DND-41 (cell line): ENCODE measurements around the gene SLC4A7.

Experiments used
- ATAC-seq: fragments of 200-7000 bp; cut with Tn5 transposase; 3 replicates; pipeline ENCODE4 v1.9.1; 2021; ENCODE audit warnings: low read depth; ENCODE audit not compliant: insufficient read depth
- DNase-seq: peaks from one replicate; pipeline ENCODE4 v3.0.0-alpha.2; 2020
- H2AFZ ChIP-seq: 2 replicates; pipeline ENCODE4 v1.6.0; 2012; ENCODE audit warnings: low read depth, low read length
- H3K27ac ChIP-seq: 2 replicates; pipeline ENCODE4 v1.5.1; 2012; ENCODE audit warnings: low read length, inconsistent platforms
- H3K27me3 ChIP-seq: fragments of 200-600 bp; sonication (generic); 2 replicates; pipeline ENCODE4 v1.6.0; 2012; ENCODE audit warnings: low read length, mild to moderate bottlenecking, inconsistent platforms; ENCODE audit not compliant: insufficient read depth, poor library complexity
- H3K36me3 ChIP-seq: 2 replicates; pipeline ENCODE4 v1.5.1; 2012; ENCODE audit warnings: low read length, inconsistent platforms; ENCODE audit not compliant: insufficient read depth
- H3K4me1 ChIP-seq: 2 replicates; pipeline ENCODE4 v1.5.1; 2012; ENCODE audit warnings: mild to moderate bottlenecking, low read length; ENCODE audit not compliant: insufficient read depth
- H3K4me2 ChIP-seq: 2 replicates; pipeline ENCODE4 v1.6.0; 2012; ENCODE audit warnings: mild to moderate bottlenecking, moderate library complexity, low read length, inconsistent platforms; ENCODE audit not compliant: insufficient read depth
- H3K4me3 ChIP-seq, 2 experiments: fragments of 200-600 bp in 1 of 2; shearing (Covaris generic) in 1 of 2; 2 replicates each; pipeline ENCODE4 v1.5.1; 2012 to 2016; ENCODE audit warnings: inconsistent platforms in 2 of 2, low read length in 2 of 2, mild to moderate bottlenecking in 2 of 2, low read depth in 1 of 2, moderate library complexity in 1 of 2
- H3K79me2 ChIP-seq: 2 replicates; pipeline ENCODE4 v1.6.0; 2012; ENCODE audit warnings: low read length, inconsistent platforms; ENCODE audit not compliant: insufficient read depth
- H3K9ac ChIP-seq: 2 replicates; pipeline ENCODE4 v1.6.0; 2012; ENCODE audit warnings: low read depth, mild to moderate bottlenecking, inconsistent platforms, low read length, moderate library complexity
- H3K9me3 ChIP-seq: 2 replicates; pipeline ENCODE4 v1.5.1; 2012; ENCODE audit warnings: low read length, moderate library complexity, mild to moderate bottlenecking, inconsistent platforms; ENCODE audit not compliant: insufficient read depth, severe bottlenecking
- H4K20me1 ChIP-seq: 2 replicates; pipeline ENCODE4 v1.6.0; 2012; ENCODE audit warnings: low read length; ENCODE audit not compliant: insufficient read depth
- CTCF ChIP-seq: IDR thresholded peaks from 2 replicates; pipeline ENCODE4 v1.5.1; 2012; ENCODE audit warnings: borderline replicate concordance, low read length, moderate library complexity, mild to moderate bottlenecking; ENCODE audit not compliant: poor library complexity, severe bottlenecking; ENCODE audit errors: extremely low read depth
- EZH2 ChIP-seq: IDR thresholded peaks from 3 replicates; pipeline ENCODE4 v1.6.1; 2012; ENCODE audit warnings: borderline replicate concordance, low read depth, mild to moderate bottlenecking, moderate library complexity, low read length, inconsistent platforms; ENCODE audit not compliant: severe bottlenecking

Gene SLC4A7

GRCh38 chr3:27345959-27346865, 138.0 kb downstream of the SLC4A7 start:
- no peak for ATAC-seq
- Histone ChIP-seq H3K4me1 (peaks cover 16% of the 10 kb centered on the region), H2AFZ (no peak overlapping the region), H3K4me2 (no peak overlapping the region), H4K20me1 (no peaks in the 10 kb centered on the region), H3K79me2 (no peaks in the 10 kb centered on the region), H3K27me3 (no peaks in the 10 kb centered on the region), H3K4me3 (no peak overlapping the region), H3K27ac (no peak overlapping the region), H3K36me3 (no peaks in the 10 kb centered on the region), H3K9ac (no peak overlapping the region), H3K9me3 (no peaks in the 10 kb centered on the region)
- no peak for TF ChIP-seq CTCF
- no peak for TF ChIP-seq EZH2
- DNase-seq, result no peak

- peak; percentile 60 for DNase-seq
- Histone ChIP-seq H3K27me3 (no peaks in the 10 kb centered on the region), H3K4me2 (no peak overlapping the region), H3K4me3 (no peak overlapping the region), H4K20me1 (no peaks in the 10 kb centered on the region), H3K36me3 (no peaks in the 10 kb centered on the region), H3K4me1 (peaks cover 16% of the 10 kb centered on the region), H2AFZ (no peak overlapping the region), H3K27ac (no peak overlapping the region), H3K79me2 (no peaks in the 10 kb centered on the region), H3K9me3 (no peaks in the 10 kb centered on the region), H3K9ac (no peak overlapping the region)
- peak; percentile 86 for ATAC-seq
- no peak for TF ChIP-seq CTCF
- no peak for TF ChIP-seq EZH2
Observed at GRCh38 chr3:27345493-27345892, 138.7 kb downstream of the SLC4A7 start.

DNA sequence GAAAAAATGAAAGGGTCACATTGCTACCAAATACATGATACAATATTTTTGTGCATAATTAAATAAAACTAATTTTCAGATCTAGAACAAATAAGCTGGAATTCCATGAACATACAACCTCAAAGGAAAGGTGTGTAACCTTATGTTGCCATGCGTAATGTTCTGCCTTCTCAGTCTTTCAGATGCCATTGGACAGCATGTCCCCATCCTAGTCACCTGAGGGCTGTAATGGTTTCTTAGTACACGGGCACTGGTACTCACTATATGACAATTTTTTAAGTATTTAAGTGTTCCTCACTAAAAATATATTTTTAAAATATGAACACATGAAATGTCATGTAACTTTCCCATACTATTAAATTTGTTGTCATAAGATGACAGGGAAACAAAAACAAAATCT, 139.1 kb downstream of the SLC4A7 start:
- ATAC-seq, result no peak
- no peak overlapping the region for H3K27ac ChIP-seq
- no peaks in the 10 kb centered on the region for H3K27me3 ChIP-seq
- H3K79me2 ChIP-seq, result no peaks in the 10 kb centered on the region
- H3K9ac ChIP-seq, result no peak overlapping the region
- H3K9me3 ChIP-seq, result no peaks in the 10 kb centered on the region
- no peak for DNase-seq
- H4K20me1 ChIP-seq, result no peaks in the 10 kb centered on the region
- no peak overlapping the region for H2AFZ ChIP-seq
- H3K4me1 ChIP-seq, result peaks cover 17% of the 10 kb centered on the region
- H3K4me3 ChIP-seq, result no peak overlapping the region
- TF ChIP-seq CTCF (no peak), EZH2 (no peak)
- H3K36me3 ChIP-seq, result no peaks in the 10 kb centered on the region
- no peak overlapping the region for H3K4me2 ChIP-seq
